Endothelial cell (in vitro differentiated cells): Measurements from ENCODE around the gene SRGAP3. TPM values are rescaled to one million over a fixed set of nuclear protein-coding genes. Genes with fewer than 3 reads are reported as not detected.

Source experiments
- DNase-seq: peaks from one replicate; pipeline ENCODE4 v3.0.0; 2021; ENCODE audit warnings: low spot score
- H3K27ac Mint-ChIP-seq: one replicate; pipeline ENCODE4 v1.8.0; 2021; ENCODE audit warnings: mixed read lengths, inconsistent platforms; ENCODE audit not compliant: unreplicated experiment
- H3K27me3 Mint-ChIP-seq: one replicate; pipeline ENCODE4 v1.8.0; 2021; ENCODE audit warnings: mild to moderate bottlenecking, moderate library complexity, mixed read lengths, inconsistent platforms; ENCODE audit not compliant: unreplicated experiment
- H3K36me3 Mint-ChIP-seq: one replicate; pipeline ENCODE4 v1.8.0; 2021; ENCODE audit warnings: mild to moderate bottlenecking, low read depth, mixed read lengths, inconsistent platforms; ENCODE audit not compliant: unreplicated experiment
- H3K4me1 Mint-ChIP-seq: one replicate; pipeline ENCODE4 v1.8.0; 2021; ENCODE audit warnings: mild to moderate bottlenecking, mixed read lengths, inconsistent platforms; ENCODE audit not compliant: unreplicated experiment
- H3K4me3 Mint-ChIP-seq: one replicate; pipeline ENCODE4 v1.8.0; 2021; ENCODE audit warnings: mild to moderate bottlenecking, mixed read lengths, inconsistent platforms; ENCODE audit not compliant: unreplicated experiment
- H3K9me3 Mint-ChIP-seq: one replicate; pipeline ENCODE4 v1.8.0; 2021; ENCODE audit warnings: mixed read lengths, inconsistent platforms; ENCODE audit not compliant: unreplicated experiment
- CTCF ChIP-seq: fragments of 200-600 bp; sonication (generic); IDR thresholded peaks from one replicate; pipeline ENCODE4 v1.5.0; 2021; ENCODE audit warnings: antibody characterized with exemption; ENCODE audit not compliant: unreplicated experiment
- total RNA-seq: library from RNA; stranded (reverse); fragmentation: NEBNext Ultra II Directional; extraction: Animal tissue kit (Norgen Biotek cat#: 25700); gene quantifications from one replicate; pipeline ENCODE4 v1.2.1, GENCODE V29; 2021; ENCODE audit not compliant: unreplicated experiment

SRGAP3 gene
- total RNA-seq, 1 donor from 2014 or later = 12.0 TPM

- TF ChIP-seq CTCF = no peak
- no peaks in the 10 kb centered on the region for H3K9me3 Mint-ChIP-seq
- no peak overlapping the region for H3K4me3 Mint-ChIP-seq
- no peak overlapping the region for H3K27ac Mint-ChIP-seq
- H3K4me1 Mint-ChIP-seq = no peaks in the 10 kb centered on the region
- no peak for DNase-seq
- no peaks in the 10 kb centered on the region for H3K36me3 Mint-ChIP-seq
- H3K27me3 Mint-ChIP-seq = no peaks in the 10 kb centered on the region
These were observed 54.1 kb downstream of the SRGAP3 start for GRCh38 chr3:9195390-9195789.

DNA sequence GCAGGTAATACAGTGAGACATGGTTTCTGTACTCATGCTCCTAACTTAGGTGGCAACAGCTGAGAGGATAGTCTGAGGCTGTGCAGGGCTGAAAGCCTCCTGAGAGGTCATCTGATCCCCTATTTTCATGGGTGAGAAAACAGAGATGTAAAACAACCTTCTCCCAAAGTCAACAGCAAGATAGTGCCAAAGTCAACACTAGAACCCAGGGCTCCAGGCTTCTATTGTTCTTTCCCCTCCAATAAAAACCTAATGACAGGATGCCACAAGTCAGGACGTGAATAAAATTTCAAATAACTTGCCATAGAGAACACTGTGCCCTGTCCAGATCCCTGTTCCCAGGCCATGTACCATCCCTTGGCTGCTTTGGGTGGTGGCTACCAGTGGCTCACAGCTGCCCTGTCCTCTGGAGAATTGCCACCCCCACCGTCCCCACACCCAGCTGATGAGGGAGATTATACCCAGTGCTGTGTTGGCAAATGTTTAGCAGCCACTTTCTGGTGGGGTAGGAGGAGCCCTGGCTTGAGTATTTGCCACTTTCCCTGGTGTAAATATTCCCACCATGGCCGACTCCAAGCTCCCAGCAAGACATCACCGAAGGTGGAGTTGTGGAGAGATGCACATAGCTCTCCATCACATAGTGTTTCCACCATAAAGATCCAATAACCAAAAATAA lies 54.8 kb downstream of the SRGAP3 start:
- H3K4me3 Mint-ChIP-seq = no peak overlapping the region
- no peaks in the 10 kb centered on the region for H3K4me1 Mint-ChIP-seq
- H3K27ac Mint-ChIP-seq = no peak overlapping the region

DNA sequence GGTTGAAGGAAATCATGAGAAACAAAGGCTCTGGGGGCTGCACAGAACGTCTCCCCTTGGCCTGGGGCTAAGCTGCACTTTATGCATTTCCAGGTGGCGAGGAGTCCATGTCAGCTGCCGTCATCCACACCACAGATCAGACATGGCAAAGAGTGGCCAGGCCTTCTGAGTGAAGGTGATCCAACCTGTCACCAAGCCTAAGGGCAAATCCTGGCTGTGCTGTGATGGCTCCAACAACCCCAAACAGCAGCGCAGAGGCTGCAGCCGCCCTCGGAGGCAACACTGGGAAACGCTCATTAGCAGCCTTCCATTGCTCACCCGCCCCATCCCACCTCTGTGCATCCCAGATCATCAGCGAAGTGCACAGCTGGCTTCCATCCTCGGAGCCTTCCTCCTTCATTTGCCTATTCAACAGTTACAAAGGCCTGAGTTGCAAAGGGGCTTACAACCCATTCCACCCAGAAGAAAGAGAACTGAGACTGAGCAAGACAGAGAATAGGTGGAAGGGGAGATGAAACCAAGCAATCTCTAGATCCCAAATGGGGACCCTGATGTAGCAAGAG lies 55.7 kb downstream of the SRGAP3 start:
- no peak for TF ChIP-seq CTCF
- Mint-ChIP-seq H3K27ac (no peak overlapping the region), H3K9me3 (no peaks in the 10 kb centered on the region), H3K4me1 (no peaks in the 10 kb centered on the region), H3K4me3 (no peak overlapping the region), H3K36me3 (no peaks in the 10 kb centered on the region), H3K27me3 (no peaks in the 10 kb centered on the region)
- DNase-seq = no peak

More for the DNA sequence above, 54.8 kb downstream of the SRGAP3 start:
- no peak for TF ChIP-seq CTCF
- Mint-ChIP-seq H3K9me3 (no peaks in the 10 kb centered on the region), H3K36me3 (no peaks in the 10 kb centered on the region), H3K27me3 (no peaks in the 10 kb centered on the region)
- no peak for DNase-seq

DNA sequence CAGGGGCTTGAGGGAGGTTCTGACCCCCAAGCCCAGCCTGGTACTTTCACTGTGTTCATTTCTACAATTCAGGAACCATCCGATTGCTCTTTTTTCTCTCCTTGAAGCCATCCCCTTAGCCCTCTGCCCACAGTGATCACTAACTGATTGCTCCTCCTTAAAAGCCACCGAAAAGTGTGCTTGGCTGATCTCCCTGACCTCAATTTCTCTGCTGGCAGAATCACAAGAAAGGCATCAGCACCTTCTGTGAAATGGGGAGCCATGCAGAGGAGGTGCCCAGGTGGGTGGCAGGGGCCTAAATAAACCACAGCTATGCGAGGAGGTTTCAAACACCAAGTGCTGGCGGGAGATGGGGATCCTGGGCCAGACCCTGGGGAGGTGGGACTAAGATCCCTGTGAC lies 56.2 kb downstream of the SRGAP3 start:
- no peaks in the 10 kb centered on the region for H3K36me3 Mint-ChIP-seq
- TF ChIP-seq CTCF = no peak
- H3K27me3 Mint-ChIP-seq = no peaks in the 10 kb centered on the region
- no peak overlapping the region for H3K27ac Mint-ChIP-seq
- H3K9me3 Mint-ChIP-seq = no peaks in the 10 kb centered on the region
- H3K4me1 Mint-ChIP-seq = no peaks in the 10 kb centered on the region
- H3K4me3 Mint-ChIP-seq = no peak overlapping the region
- no peak for DNase-seq

DNA sequence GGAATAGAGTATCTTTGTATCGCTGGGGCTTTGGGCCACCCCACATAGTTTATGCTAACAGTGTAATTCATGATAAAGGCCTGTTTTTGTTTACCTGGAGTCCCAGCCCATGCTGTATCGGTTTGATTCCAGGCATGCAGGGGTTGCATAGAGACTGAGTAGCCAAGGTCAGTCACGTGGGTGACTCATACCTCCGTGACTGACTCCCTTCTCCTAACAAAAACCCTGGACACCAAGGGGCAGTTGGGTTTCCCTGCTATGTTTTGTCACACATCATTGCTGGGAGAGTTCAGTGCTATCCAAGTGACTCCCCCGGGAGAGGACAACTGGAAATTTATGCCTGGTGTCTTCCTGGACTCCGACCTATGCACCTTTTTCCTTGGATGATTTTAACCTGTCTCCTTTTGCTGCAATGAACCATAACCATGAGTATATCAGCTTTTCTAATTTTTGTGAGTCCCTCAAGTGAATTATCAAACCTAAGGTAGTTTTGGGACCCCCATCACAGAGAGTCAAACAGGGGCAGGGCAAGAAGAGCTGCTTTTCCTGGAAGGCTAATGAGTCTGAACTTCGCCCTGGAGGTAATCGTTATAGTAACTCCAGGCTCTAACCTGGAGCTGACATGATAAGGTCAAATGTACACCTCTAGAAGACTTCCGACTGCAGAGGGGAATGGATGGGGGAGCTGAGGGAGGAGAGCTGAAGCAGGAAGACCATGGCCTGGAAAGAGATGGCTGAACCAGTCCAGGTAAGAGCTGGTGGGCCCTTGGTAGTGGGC lies 57.0 kb downstream of the SRGAP3 start:
- Mint-ChIP-seq H3K27ac (no peak overlapping the region), H3K9me3 (no peaks in the 10 kb centered on the region), H3K27me3 (no peaks in the 10 kb centered on the region), H3K4me1 (no peaks in the 10 kb centered on the region), H3K36me3 (no peaks in the 10 kb centered on the region), H3K4me3 (no peak overlapping the region)
- no peak for TF ChIP-seq CTCF
- no peak for DNase-seq
